ENCODE results near the gene MRPS10.
"Not testable (repeated sequence)": the region's sequence is repeated elsewhere in the genome, so short reads cannot be mapped to it uniquely, and the experiment has no call there.

MRPS10 gene

GRCh38 chr6:42207559-42207958 is 10.1 kb downstream of the MRPS10 start:
- not testable (repeated sequence) for DNase-seq (ENCODE audit: low read depth)

GRCh38 chr6:42204768-42205282 is 12.8 kb downstream of the MRPS10 start:
- DNase-seq (ENCODE audit: low read depth), result no peak

GRCh38 chr6:42203183-42203582 is 14.5 kb downstream of the MRPS10 start:
- no peak for DNase-seq (ENCODE audit: low read depth)

GRCh38 chr6:42202131-42202915 is 15.3 kb downstream of the MRPS10 start:
- not testable (repeated sequence) for DNase-seq (ENCODE audit: low read depth)

- DNase-seq (ENCODE audit: low read depth), result no peak
Measured at GRCh38 chr6:42201382-42201781, 16.3 kb downstream of the MRPS10 start.

- peak; percentile 79 for DNase-seq (ENCODE audit: low read depth)
Measured at GRCh38 chr6:42200035-42200434, 17.6 kb downstream of the MRPS10 start.

- DNase-seq (ENCODE audit: low read depth), result no peak
Measured at GRCh38 chr6:42199106-42199981, 18.3 kb downstream of the MRPS10 start.

- DNase-seq (ENCODE audit: low read depth), result no peak
Measured at GRCh38 chr6:42197555-42198362, 19.9 kb downstream of the MRPS10 start.

GRCh38 chr6:42195415-42195814 is 22.2 kb downstream of the MRPS10 start:
- DNase-seq (ENCODE audit: low read depth), result no peak

- no peak for DNase-seq (ENCODE audit: low read depth)
Measured at GRCh38 chr6:42194056-42194455, 23.6 kb downstream of the MRPS10 start.

GRCh38 chr6:42193491-42193894 is 24.2 kb downstream of the MRPS10 start:
- no peak for DNase-seq (ENCODE audit: low read depth)

GRCh38 chr6:42192385-42192784 is 25.3 kb downstream of the MRPS10 start:
- not testable (repeated sequence) for DNase-seq (ENCODE audit: low read depth)

- peak; percentile 72 for DNase-seq (ENCODE audit: low read depth)
Measured at GRCh38 chr6:42190554-42191183, 27.0 kb downstream of the MRPS10 start.

- no peak for DNase-seq (ENCODE audit: low read depth)
Measured at GRCh38 chr6:42188406-42188805, 29.3 kb downstream of the MRPS10 start.

- no peak for DNase-seq (ENCODE audit: low read depth)
Measured at GRCh38 chr6:42185597-42185996, 32.1 kb downstream of the MRPS10 start.

GRCh38 chr6:42184475-42184874 is 33.2 kb downstream of the MRPS10 start:
- DNase-seq (ENCODE audit: low read depth), result no peak

GRCh38 chr6:42182101-42182500 is 35.6 kb downstream of the MRPS10 start:
- DNase-seq (ENCODE audit: low read depth), result no peak

- DNase-seq (ENCODE audit: low read depth), result no peak
Measured at GRCh38 chr6:42179945-42180313, 37.7 kb downstream of the MRPS10 start.

- DNase-seq (ENCODE audit: low read depth), result no peak
Measured at GRCh38 chr6:42179261-42179944, 38.3 kb downstream of the MRPS10 start.

- DNase-seq (ENCODE audit: low read depth), result no peak
Measured at GRCh38 chr6:42177514-42178364, 39.9 kb downstream of the MRPS10 start.

All from non-pigmented ciliary epithelial cell (primary cell).